GM12878 (cell line): Measurements from ENCODE around the gene RCCD1. TPM values are rescaled to one million over a fixed set of nuclear protein-coding genes. Genes with fewer than 3 reads are reported as not detected.

ENCODE experiments used
- ATAC-seq: fragments of 200-7000 bp; cut with Tn5 transposase; 3 replicates; pipeline ENCODE4 v1.9.1; 2020; ENCODE audit warnings: mild to moderate bottlenecking, moderate library complexity
- BruUV-seq: library from RNA; stranded (reverse); fragments of 400-500 nt; replicated peaks from 2 replicates; lab custom pipeline; 2021; lab: Mats Ljungman, UMichigan
- CTCF ChIA-PET: fragments of 300-600 bp; sonication (Branson Sonifier 250); formaldehyde crosslinking; extraction: SDS; loops from one replicate; lab custom pipeline; 2021; ENCODE audit warnings: inconsistent platforms; lab: Yijun Ruan, JAX
- POLR2A ChIA-PET: fragments of 350-600 bp; formaldehyde crosslinking; extraction: SDS; loops from one replicate; lab custom pipeline; 2021; ENCODE audit warnings: inconsistent platforms; lab: Charles Lee
- RAD21 ChIA-PET: fragments of 300-600 bp; sonication (Branson Sonifier 250); formaldehyde crosslinking; loops from one replicate; lab custom pipeline; 2023; ENCODE audit warnings: antibody characterized with exemption; ENCODE audit not compliant: unreplicated experiment; lab: Charles Lee
- SMC1A ChIA-PET: fragments of 300-600 bp; sonication (Branson Sonifier 250); formaldehyde crosslinking; loops from one replicate; lab custom pipeline; 2023; ENCODE audit not compliant: unreplicated experiment, uncharacterized antibody; lab: Charles Lee
- DNase-seq: peaks from one replicate; pipeline ENCODE4 v3.0.0-alpha.2; 2011; ENCODE audit warnings: low read depth, low spot score
- FAIRE-seq: peaks from 3 replicates; lab custom pipeline; 2011; peaks lifted over from hg19 to GRCh38; lab: Jason Lieb, UNC
- H2AFZ ChIP-seq: 2 replicates; pipeline ENCODE4 v1.6.0; 2011; ENCODE audit warnings: low read depth, low read length, control low read depth; ENCODE audit not compliant: control insufficient read depth
- H3K27ac ChIP-seq: 2 replicates; pipeline ENCODE4 v1.5.1; 2011; ENCODE audit warnings: control low read depth; ENCODE audit not compliant: control insufficient read depth, insufficient read depth
- H3K27me3 ChIP-seq, 2 experiments: replicated peaks in 1 of 2; 2 replicates each; pipeline versions ENCODE4 v1.6.0 to v1.6.1; 2011; ENCODE audit warnings: low read length in 1 of 2; ENCODE audit not compliant: control insufficient read depth in 2 of 2, insufficient read depth in 2 of 2
- H3K36me3 ChIP-seq, 2 experiments: 2 replicates each; pipeline ENCODE4 v1.5.1; 2011; ENCODE audit warnings: low read length in 1 of 2; ENCODE audit not compliant: control insufficient read depth in 2 of 2, insufficient read depth in 2 of 2
- H3K4me1 ChIP-seq: 2 replicates; pipeline ENCODE4 v1.6.1; 2011; ENCODE audit warnings: mild to moderate bottlenecking, low read length, moderate library complexity, mixed read lengths; ENCODE audit not compliant: control insufficient read depth, insufficient read depth
- H3K4me2 ChIP-seq: 2 replicates; pipeline ENCODE4 v1.6.0; 2011; ENCODE audit warnings: control low read depth; ENCODE audit not compliant: control insufficient read depth, insufficient read depth
- H3K4me3 ChIP-seq: fragments of 200-600 bp; sonication (generic); 2 replicates; pipeline ENCODE4 v1.5.1; 2016
- H3K79me2 ChIP-seq: 2 replicates; pipeline ENCODE4 v1.6.0; 2011; ENCODE audit warnings: low read length; ENCODE audit not compliant: control insufficient read depth, insufficient read depth
- H3K9ac ChIP-seq: 2 replicates; pipeline ENCODE4 v1.8.0; 2011; ENCODE audit warnings: low read length, control low read depth, mixed read lengths; ENCODE audit not compliant: control insufficient read depth, insufficient read depth
- H3K9me3 ChIP-seq: replicated peaks from 3 replicates; pipeline ENCODE4 v1.5.1; 2011; ENCODE audit warnings: mild to moderate bottlenecking, low read length; ENCODE audit not compliant: control insufficient read depth, insufficient read depth
- H4K20me1 ChIP-seq: 2 replicates; pipeline ENCODE4 v1.6.0; 2011; ENCODE audit not compliant: control insufficient read depth, insufficient read depth
- ATF2 ChIP-seq: IDR thresholded peaks from 2 replicates; pipeline ENCODE4 v1.6.1; 2012; ENCODE audit warnings: low read length, inconsistent platforms
- E2F8 ChIP-seq: fragments of 450-650 bp; IDR thresholded peaks from 2 replicates; pipeline ENCODE4 v1.6.1; 2018; ENCODE audit warnings: mild to moderate bottlenecking, low read depth, moderate library complexity; ENCODE audit not compliant: partially characterized antibody
- HDAC6 ChIP-seq: fragments of 200-600 bp; sonication (generic); IDR thresholded peaks from one replicate; pipeline ENCODE4 v1.8.0; 2017; ENCODE audit warnings: antibody characterized with exemption; ENCODE audit not compliant: unreplicated experiment
- PRDM15 ChIP-seq: fragments of 450-650 bp; formaldehyde crosslinking; IDR thresholded peaks from 2 replicates; pipeline ENCODE4 v1.4.0; 2020; ENCODE audit warnings: mild to moderate bottlenecking, moderate library complexity
- ZNF207 ChIP-seq: fragments of 450-650 bp; IDR thresholded peaks from 2 replicates; pipeline ENCODE4 v1.6.1; 2014; ENCODE audit warnings: antibody characterized with exemption, mild to moderate bottlenecking, borderline replicate concordance
- WGBS: methylation state at CpG from one replicate; pipeline ENCODE4 v1.1.6; 2016; ENCODE audit warnings: low lambda C conversion rate; ENCODE audit not compliant: insufficient replicate concordance, insufficient coverage; ENCODE audit errors: missing lambda C conversion rate; 5-methylcytosine and 5-hydroxymethylcytosine counted together
- in situ Hi-C: fragments of 300-500 bp; cut with MboI; formaldehyde crosslinking; loops from 9 replicates; pipeline ENCODE4 v1.14.3; 2018; ENCODE audit warnings: mixed read lengths
- intact Hi-C: fragments of 100-400 bp; cut with micrococcal nuclease; formaldehyde crosslinking; loops from one replicate; pipeline ENCODE4 v1.14.2; 2022; ENCODE audit not compliant: unreplicated experiment
- polyA plus RNA-seq, 11 experiments: library from polyadenylated mRNA; depleted of rRNA in 4 of 11; unstranded in 6 of 11; stranded (reverse) in 5 of 11; fragments of >200 nt; fragmentation: Nextera tagmentation in 4 of 11; fragmentation: Illumina TruSeq in 1 of 11; extraction: Ambion mirVana in 4 of 11; extraction: Trizol in 1 of 11; gene quantifications; 1 replicate in 1 of 11; 2 replicates in 10 of 11; pipeline versions ENCODE4 v1.2.1 to v1.2.3, GENCODE V29; 2011 to 2016; ENCODE audit warnings: inconsistent platforms in 2 of 11, missing spikeins in 2 of 11, low read depth in 1 of 11
- total RNA-seq, 4 experiments: library from RNA; depleted of rRNA in 3 of 4; stranded (reverse); fragments of >200 nt in 3 of 4; fragmentation: Illumina TruSeq in 1 of 4; extraction: Trizol in 1 of 4; gene quantifications; 2 replicates each; pipeline versions ENCODE4 v1.2.1 to v1.2.3, GENCODE V29; 2013 to 2021

The RCCD1 gene
- total and polyA plus RNA-seq, 10 of the 15 experiments (the other 5 are each of a cell fraction or from before 2014, with no cell fraction given): 5.2 to 30.4 (median 20.9) TPM

- 95% methylated on average over 4 of the region's 4 CpGs for WGBS
- ChIA-PET RAD21 (no interaction called here), POLR2A (no interaction called here), SMC1A (no interaction called here), CTCF (interaction anchor here (1.0 kb wide), 1 partner anchor 9 kb away, joined by 4 read pairs; the partner anchor contains the start of gene HDDC3)
- intact Hi-C loops: no loop called here
- TSS peak; percentile 46 for BruUV-seq
- TF ChIP-seq PRDM15 (CRISPR knock-in tag) (no peak), E2F8 (no peak), ZNF207 (no peak), HDAC6 (no peak), ATF2 (no peak)
- Histone ChIP-seq H3K27ac (no peak overlapping the region), H3K4me2 (no peak overlapping the region), H3K4me3 (no peak overlapping the region), H3K36me3 (peaks cover 11 to 30% of the 10 kb centered on the region in 2 experiments), H3K79me2 (peaks cover 4% of the 10 kb centered on the region), H3K9me3 (no peaks in the 10 kb centered on the region), H3K9ac (no peak overlapping the region), H3K4me1 (peaks cover 4% of the 10 kb centered on the region), H2AFZ (no peak overlapping the region), H4K20me1 (no peaks in the 10 kb centered on the region; the same call in 1 of the 2 replicates), H3K27me3 (no peaks in the 10 kb centered on the region)
- in situ Hi-C loops: no loop called here
- FAIRE-seq (no peak), DNase-seq (no peak), ATAC-seq (no peak)
Measured at GRCh38 chr15:90941038-90941437, 13.6 kb upstream of the RCCD1 start.
